ENCODE data around the gene KLHL20. TPM values are rescaled to one million over a fixed set of nuclear protein-coding genes. Genes with fewer than 3 reads are reported as not detected.
A peak's percentile ranks its signal among the peaks of the same experiment; 100 is the strongest.
"Not testable (repeated sequence)": the region's sequence is repeated elsewhere in the genome, so short reads cannot be mapped to it uniquely, and the experiment has no call there.

Gene KLHL20, protein sequence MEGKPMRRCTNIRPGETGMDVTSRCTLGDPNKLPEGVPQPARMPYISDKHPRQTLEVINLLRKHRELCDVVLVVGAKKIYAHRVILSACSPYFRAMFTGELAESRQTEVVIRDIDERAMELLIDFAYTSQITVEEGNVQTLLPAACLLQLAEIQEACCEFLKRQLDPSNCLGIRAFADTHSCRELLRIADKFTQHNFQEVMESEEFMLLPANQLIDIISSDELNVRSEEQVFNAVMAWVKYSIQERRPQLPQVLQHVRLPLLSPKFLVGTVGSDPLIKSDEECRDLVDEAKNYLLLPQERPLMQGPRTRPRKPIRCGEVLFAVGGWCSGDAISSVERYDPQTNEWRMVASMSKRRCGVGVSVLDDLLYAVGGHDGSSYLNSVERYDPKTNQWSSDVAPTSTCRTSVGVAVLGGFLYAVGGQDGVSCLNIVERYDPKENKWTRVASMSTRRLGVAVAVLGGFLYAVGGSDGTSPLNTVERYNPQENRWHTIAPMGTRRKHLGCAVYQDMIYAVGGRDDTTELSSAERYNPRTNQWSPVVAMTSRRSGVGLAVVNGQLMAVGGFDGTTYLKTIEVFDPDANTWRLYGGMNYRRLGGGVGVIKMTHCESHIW
- 10 to 100 TPM; 22.1 to 25.5 (median 24.4) TPM for polyA plus RNA-seq (ENCODE audit: insufficient read length in 4 of 4)

DNA sequence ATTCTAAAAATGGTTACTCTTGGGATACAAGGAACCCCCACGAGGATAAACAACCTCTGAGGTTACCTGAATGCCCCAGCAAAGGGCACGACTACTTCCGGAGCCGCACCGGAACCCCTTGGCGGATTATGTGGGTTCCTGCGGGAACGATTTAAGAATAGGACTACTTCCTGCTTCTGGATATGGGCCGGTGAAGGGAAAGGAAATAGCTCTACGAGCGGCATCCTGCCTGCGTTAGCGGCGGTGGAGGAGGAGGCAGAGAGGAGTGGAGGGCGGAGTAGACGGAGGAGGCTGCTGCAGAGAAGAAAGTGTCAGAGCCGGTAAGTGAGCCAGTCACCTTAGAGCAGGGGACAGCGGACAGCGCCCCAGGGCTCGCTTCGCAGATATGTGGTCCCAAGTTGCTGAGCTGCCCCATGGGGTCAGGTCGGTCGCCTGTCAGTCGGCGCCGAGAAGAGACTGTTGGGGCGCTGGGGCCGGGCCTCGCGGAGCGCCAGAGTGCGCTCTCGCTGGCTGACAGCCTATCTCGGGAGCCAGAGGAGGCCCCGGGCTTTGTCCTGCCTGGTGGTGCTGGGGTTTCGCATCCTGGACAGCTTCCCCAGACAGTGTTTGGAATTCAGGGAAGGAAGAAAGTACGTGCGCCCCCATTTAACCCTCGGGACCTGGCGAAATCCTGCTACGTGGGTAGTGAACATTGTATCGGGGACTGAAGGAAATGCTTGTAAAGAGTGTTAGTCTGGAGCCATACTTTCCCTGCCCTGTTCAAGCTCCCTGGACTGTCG is at the start of gene KLHL20:
KLHL20 (plus strand) TSS at position 223 of the 779 bp plus-strand sequence. CDS start 1,063 bp downstream, outside the sequence.
- DNase-seq (ENCODE audit: low read depth in 4 of 4, low spot score in 2 of 4): peak; percentile 73 to 80 (median 80)

DNA sequence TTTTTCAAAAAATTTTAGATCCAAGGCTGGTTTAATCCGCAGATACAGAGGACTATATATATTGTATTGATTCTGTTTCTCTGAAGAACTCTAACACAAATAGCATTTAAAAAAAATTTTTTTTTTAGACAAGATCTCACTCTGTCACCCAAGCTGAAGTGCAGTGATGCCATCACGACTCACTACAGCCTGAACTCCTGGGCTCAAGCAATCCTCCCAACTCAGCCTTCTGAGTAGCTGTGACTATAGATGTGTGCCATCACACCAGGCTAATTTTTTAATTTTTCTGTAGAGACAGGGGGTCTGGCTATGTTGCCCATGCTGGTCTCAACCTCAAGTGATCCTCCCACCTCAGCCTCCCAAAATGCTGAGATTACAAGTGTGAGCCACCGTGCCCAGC is 48.1 kb upstream of the KLHL20 start:
- no peak for DNase-seq (ENCODE audit: low read depth in 4 of 4, low spot score in 2 of 4)

- peak; percentile 50 to 67 (median 55) for DNase-seq (ENCODE audit: low read depth in 4 of 4, low spot score in 2 of 4)
Measured at GRCh38 chr1:173669491-173669941, 45.3 kb upstream of the KLHL20 start, which contains the start of gene ANKRD45. Gene ANKRD45 (minus strand): TSS chr1:173669851. CDS start chr1:173659418, 10,433 bp downstream.

- DNase-seq (ENCODE audit: low read depth in 4 of 4, low spot score in 2 of 4): not testable (repeated sequence)
Measured at GRCh38 chr1:173674496-173674895, 40.3 kb upstream of the KLHL20 start.

- DNase-seq (ENCODE audit: low read depth in 4 of 4, low spot score in 2 of 4): not testable (repeated sequence)
Measured at GRCh38 chr1:173680152-173680551, 34.6 kb upstream of the KLHL20 start.

DNA sequence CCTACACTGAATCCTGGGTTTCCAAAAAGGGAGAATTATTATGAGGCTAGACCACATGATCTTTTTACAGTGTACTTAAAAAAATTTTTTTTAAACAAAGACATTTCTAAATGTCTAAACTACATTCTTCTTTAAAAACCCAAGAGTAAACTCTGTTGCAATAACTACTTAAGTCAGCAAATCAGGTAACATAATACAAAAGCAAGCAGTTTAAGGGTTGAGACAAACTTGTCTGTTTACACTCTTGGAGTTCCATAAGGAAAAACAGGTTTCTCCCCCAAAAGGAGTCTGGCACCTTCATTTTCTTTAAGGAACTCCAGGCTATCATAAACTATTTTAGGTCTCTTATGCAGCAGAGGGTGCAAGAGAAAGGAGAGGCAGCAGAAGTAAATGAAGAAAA is 32.6 kb upstream of the KLHL20 start:
- DNase-seq (ENCODE audit: low read depth in 4 of 4, low spot score in 2 of 4): no peak

GRCh38 chr1:173683838-173684237 is 30.9 kb upstream of the KLHL20 start:
- DNase-seq (ENCODE audit: low read depth in 4 of 4, low spot score in 2 of 4): not testable (repeated sequence)

GRCh38 chr1:173685121-173685520 is 29.7 kb upstream of the KLHL20 start:
- DNase-seq (ENCODE audit: low read depth in 4 of 4, low spot score in 2 of 4): not testable (repeated sequence)

DNA sequence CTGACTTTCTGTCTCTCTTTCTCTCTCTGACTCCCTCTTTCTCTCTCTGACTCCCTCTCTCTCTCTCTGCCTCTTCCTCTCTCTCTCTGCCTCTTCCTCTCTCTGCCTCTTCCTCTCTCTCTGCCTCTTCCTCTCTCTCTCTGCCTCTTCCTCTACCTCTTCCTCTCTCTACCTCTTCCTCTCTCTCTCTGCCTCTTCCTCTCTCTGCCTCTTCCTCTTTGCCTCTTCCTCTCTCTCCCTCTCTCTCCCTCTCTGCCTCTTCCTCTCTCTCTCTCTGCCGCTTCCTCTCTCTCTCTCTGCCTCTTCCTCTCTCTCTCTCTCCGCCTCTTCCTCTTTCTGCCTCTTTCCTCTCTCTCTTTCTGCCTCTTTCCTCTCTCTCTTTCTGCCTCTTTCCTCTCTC is 26.5 kb upstream of the KLHL20 start:
- DNase-seq (ENCODE audit: low read depth in 4 of 4, low spot score in 2 of 4): no peak

GRCh38 chr1:173693238-173693637 is 21.5 kb upstream of the KLHL20 start:
- DNase-seq (ENCODE audit: low read depth in 4 of 4, low spot score in 2 of 4): no peak

DNA sequence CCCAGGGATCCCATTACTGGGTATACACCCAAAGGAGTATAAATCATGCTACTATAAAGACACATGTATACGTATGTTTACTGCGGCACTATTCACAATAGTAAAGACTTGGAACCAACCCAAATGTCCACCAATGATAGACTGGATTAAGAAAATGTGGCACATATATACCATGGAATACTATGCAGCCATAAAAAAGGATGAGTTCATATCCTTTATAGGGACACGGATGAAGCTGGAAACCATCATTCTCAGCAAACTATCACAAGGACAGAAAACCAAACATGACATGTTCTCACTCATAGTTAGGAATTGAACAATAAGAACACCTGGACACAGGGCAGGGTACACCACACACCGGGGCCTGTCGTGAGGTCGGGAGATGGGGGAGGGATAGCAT is 13.5 kb upstream of the KLHL20 start:
- not testable (repeated sequence) for DNase-seq (ENCODE audit: low read depth in 4 of 4, low spot score in 2 of 4)

DNA sequence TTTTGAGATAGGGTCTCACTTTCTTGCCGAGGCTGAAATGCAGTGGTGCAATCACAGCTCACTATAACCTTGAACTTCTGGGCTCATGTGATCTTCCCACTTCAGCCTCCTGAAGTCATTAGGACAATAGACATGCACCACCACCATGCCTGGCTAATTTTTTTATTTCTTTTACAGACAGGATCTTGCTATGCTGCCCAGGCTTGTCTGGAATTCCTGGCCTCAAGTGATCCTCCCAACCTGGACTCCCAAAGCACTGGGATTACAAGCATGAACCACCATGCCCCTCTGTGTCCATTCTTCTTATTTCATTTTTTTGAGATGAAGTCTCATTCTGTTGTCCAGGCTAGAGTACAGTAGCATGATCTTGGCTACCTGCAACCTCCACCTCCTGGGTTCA is 12.0 kb upstream of the KLHL20 start:
- no peak for DNase-seq (ENCODE audit: low read depth in 4 of 4, low spot score in 2 of 4)

GRCh38 chr1:173705117-173705516 is 9.7 kb upstream of the KLHL20 start:
- no peak for DNase-seq (ENCODE audit: low read depth in 4 of 4, low spot score in 2 of 4)

DNA sequence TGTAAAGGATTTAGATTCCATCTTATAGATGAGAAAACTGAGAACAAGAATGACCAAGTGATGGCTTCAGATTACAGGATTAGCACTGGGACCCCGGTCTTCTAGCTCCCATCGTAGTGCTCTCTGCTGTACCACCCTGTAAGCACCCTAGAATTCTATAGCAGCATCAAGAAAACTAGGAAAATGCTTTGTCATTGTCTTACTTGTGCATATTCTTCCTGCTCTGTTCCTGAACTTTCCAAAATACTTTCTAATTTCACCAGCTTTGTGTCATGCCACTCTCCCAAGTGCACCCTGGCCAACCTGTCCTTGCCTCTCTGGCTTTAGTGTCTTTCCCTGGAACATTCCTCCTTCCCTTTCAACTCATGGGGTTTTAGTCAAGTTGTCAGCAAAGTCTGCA is 6.0 kb upstream of the KLHL20 start:
- DNase-seq (ENCODE audit: low read depth in 4 of 4, low spot score in 2 of 4): no peak

DNA sequence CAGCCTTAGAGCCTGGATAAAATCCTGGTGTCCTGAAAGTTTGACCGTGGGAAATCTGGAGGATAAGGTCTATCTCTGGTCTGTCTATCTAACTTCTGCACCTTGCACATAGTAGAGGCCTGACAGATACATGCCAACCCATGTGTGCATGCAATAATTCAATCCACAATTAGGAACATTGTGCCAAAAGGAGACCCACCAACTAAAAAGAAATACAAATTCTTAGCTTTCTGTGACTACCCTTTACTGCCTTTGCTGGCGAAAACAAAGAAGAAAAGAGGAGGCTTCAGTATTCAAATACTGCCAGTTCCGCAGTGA is 381 bp upstream of the KLHL20 start:
- no peak for DNase-seq (ENCODE audit: low read depth in 4 of 4, low spot score in 2 of 4)

DNA sequence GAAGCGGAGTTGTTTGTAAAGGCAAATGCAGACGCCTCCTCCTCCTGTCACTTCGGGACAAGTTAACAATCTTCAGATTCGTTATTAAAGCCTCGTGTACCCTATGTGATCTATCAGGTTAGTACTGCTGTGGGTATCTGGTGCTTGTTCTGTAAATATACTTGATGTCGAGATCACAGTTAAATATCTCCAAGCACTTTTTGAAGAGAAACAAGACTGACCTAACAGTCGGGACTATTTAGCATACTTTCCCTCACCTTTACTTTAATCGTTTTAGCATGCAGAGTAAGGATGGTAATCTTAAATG is 710 bp downstream of the KLHL20 start:
- peak in 2 of 4 donors; percentile 0 to 41 for DNase-seq (ENCODE audit: low read depth in 4 of 4, low spot score in 2 of 4)

DNA sequence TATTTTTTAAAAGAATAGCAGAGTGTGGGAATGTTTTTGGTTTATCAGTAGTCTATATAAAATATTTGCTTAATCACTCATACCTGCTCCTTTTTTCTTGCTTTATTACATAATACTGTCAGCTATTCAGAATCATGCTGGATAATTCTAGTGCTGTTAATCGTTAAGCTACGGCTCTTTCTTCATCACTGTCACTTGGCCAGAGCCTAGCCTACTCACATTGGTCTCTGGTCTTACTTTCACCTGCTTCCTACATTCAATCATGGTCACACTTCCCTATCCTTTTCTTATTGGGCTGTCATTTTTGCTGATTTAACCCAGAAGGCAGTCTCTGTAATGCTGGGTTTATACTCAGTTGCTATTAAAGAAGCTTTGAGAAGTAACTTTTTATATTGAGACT is 2.5 kb downstream of the KLHL20 start:
- DNase-seq (ENCODE audit: low read depth in 4 of 4, low spot score in 2 of 4): no peak

- DNase-seq (ENCODE audit: low read depth in 4 of 4, low spot score in 2 of 4): not testable (repeated sequence)
Measured at GRCh38 chr1:173731331-173731730, 16.6 kb downstream of the KLHL20 start.

GRCh38 chr1:173733912-173734311 is 19.1 kb downstream of the KLHL20 start:
- no peak for DNase-seq (ENCODE audit: low read depth in 4 of 4, low spot score in 2 of 4)

DNA sequence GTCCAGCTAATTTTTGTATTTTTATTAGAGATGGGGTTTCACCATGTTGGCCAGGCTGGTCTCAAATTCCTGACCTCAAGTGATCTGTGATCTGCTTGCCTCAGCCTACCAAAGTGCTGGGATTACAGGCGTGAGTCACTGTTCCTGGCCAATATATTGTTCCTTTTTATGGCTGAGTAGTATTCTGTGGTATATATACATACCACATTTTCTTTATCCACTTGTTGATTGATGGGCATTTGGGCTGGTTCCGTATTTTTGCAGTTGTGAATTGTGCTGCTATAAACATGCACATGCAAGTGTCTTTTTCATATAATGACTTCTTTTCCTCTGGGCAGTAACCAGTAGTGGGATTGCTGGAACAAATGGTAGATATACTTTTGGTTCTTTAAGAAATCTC is 21.3 kb downstream of the KLHL20 start:
- not testable (repeated sequence) for DNase-seq (ENCODE audit: low read depth in 4 of 4, low spot score in 2 of 4)

DNA sequence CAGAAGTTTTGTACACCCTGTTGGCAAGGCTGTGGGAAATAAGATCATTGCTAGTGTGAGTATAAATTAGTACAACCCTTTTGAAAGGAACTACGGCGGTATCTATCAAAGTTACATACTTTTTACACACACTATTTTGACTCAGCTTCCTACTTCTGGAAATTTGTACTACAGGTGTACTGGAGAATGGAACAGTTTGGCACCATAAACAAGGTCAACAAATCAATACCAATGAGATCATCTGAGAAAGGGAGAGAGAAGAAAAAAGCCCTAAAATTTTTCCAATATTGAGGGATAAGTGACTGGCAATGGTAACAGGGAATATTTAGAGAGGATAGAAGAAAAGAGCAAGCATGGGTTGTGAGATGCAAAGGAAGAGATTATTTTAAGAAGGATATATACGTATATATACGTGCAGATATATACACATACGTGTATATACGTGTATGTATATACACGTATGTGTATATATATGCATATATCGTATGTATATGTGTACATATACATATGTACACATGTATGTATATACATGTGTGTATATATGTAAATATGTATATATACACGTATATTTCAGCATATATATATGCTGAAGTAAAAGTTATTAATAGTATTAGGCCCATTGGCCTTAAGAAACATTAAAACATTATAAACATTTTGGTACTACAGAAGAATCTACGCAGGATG is 27.6 kb downstream of the KLHL20 start:
- DNase-seq (ENCODE audit: low read depth in 4 of 4, low spot score in 2 of 4): no peak
